SJCRH30 (cell line): ENCODE measurements around the gene CCNL1. TPM values are rescaled to one million over a fixed set of nuclear protein-coding genes. Genes with fewer than 3 reads are reported as not detected.
"Not testable (repeated sequence)": the region's sequence is repeated elsewhere in the genome, so short reads cannot be mapped to it uniquely, and the experiment has no call there.

ENCODE experiments used
- DNase-seq, 2 experiments: peaks; one replicate each; pipeline ENCODE4 v3.0.0-alpha.2; 2015 to 2020
- H3K27ac ChIP-seq: fragments of 250-450 bp; sonication (Bioruptor Pico); 2 replicates; pipeline ENCODE4 v1.5.1; 2020; ENCODE audit warnings: mild to moderate bottlenecking, moderate library complexity
- H3K27me3 ChIP-seq: fragments of 250-450 bp; sonication (Bioruptor Pico); 2 replicates; pipeline ENCODE4 v1.5.1; 2020; ENCODE audit warnings: mild to moderate bottlenecking, moderate library complexity
- H3K36me3 ChIP-seq: fragments of 250-450 bp; sonication (Bioruptor Pico); 2 replicates; pipeline ENCODE4 v1.5.1; 2020; ENCODE audit warnings: mild to moderate bottlenecking, moderate library complexity
- H3K4me1 ChIP-seq: fragments of 250-450 bp; sonication (Bioruptor Pico); 2 replicates; pipeline ENCODE4 v1.5.1; 2020; ENCODE audit warnings: mild to moderate bottlenecking, moderate library complexity
- H3K4me3 ChIP-seq: fragments of 250-450 bp; sonication (Bioruptor Pico); 2 replicates; pipeline ENCODE4 v1.5.1; 2020; ENCODE audit warnings: mild to moderate bottlenecking, moderate library complexity
- H3K9me3 ChIP-seq: fragments of 250-450 bp; sonication (Bioruptor Pico); replicated peaks from 2 replicates; pipeline ENCODE4 v1.5.1; 2020; ENCODE audit warnings: mild to moderate bottlenecking, moderate library complexity
- total RNA-seq: library from RNA; depleted of rRNA; stranded (reverse); fragments of >200 nt; shearing (Covaris generic); gene quantifications from 2 replicates; pipeline ENCODE4 v1.2.3, GENCODE V29; 2014; rRNA removed

Gene CCNL1
- 91.2 and 112 TPM in 2 replicates for total RNA-seq

DNA sequence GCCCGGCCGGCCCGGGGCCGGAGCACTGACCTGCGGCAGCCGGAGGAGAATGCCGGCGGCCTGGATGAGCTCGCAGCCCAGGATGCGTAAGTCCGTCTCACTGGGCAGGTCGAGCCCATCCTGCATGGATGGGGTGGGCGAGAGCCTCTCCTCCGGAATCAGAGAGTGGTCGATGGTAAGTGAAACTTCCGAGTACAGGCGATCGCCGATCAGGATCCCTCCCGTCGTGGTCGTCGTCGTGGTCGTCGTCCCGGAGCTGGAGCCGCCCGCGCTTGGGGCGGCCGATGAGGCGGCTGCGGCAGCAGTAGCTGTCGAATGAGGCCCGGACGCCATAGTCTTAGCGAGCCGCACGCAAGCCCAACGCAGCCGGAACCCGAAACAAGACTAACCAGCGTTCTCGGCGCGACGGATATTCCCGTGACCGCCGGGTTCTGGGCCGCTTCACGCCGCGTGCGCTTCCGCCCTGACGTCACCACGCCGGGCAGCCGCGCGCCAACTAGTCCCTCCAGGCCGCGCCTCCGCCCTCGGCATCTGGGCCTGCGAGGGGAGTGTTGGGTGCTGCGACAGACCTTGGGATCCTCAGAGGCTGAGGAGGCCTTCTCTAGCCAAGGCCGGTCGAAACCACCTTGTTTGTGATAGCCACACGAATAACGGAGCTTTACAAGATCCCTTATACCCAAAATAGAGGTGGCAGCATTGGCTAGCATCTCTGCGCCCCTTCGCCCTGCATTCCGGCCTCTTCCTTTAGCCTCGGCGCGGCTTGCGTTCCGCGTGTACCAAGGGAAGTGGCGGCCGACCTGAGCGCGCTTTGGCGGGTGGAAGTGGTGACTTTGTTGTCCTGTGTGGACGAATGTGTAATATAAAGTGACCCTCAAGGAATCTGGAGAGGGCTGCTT is at the start of gene CCNL1:
TSS of gene CCNL1 (minus strand) at position 386 of the 896 bp plus-strand sequence. CDS start at position 333, 53 bp downstream.
- Histone ChIP-seq H3K4me3 (peak within 1 kb of the TSS; percentile 75), H3K9me3 (no peaks in the 10 kb centered on the region), H3K4me1 (peaks cover 9% of the 10 kb centered on the region; the same call in 1 of the 2 replicates), H3K27ac (peak within 1 kb of the TSS; percentile 99), H3K27me3 (no peaks in the 10 kb centered on the region), H3K36me3 (peaks cover 42% of the 10 kb centered on the region)
- DNase-seq, result peak; percentile 91 to 94

DNA sequence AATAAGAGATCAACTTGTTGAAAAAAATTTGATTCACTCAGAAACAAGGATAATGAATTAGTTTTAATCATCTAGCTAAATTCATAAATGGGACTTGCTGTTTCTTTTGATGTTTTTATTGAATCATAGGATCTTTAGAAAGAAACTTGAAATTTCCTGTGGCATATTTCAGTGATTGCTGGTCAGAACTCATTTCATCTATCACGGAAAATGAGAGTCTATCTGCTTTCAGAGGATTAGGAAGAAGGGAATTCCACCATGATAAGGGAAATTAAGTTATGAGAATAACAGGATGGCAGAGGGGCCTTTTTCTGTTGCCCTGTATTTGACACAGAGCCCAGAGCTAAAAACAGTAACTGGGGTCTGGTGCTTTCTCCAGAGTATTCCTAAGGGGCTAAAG is 44.9 kb upstream of the CCNL1 start:
- H3K9me3 ChIP-seq, result no peaks in the 10 kb centered on the region
- no peaks in the 10 kb centered on the region; the same call in 1 of the 2 replicates for H3K27me3 ChIP-seq
- no peak overlapping the region for H3K4me3 ChIP-seq
- H3K36me3 ChIP-seq, result no peaks in the 10 kb centered on the region
- H3K27ac ChIP-seq, result no peak overlapping the region
- no peaks in the 10 kb centered on the region for H3K4me1 ChIP-seq
- DNase-seq, result no peak

DNA sequence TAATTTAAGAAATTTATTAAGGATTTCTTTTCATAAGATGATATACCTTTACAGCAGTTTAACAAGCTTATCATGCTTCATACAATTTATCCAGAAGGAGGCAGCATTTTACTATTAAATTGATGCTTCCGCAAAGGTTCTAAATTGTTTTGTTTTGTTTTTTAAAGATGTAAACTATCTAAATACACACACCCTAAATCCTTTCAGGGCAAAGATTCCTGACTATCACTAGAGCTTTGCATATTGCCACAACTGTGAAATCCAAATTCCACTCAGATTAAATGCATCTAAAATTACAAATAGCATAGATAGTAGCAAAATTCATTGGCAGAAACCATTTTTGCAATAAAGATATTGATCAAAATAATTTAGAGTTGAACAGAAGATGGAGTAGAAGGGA is 44.5 kb upstream of the CCNL1 start:
- no peaks in the 10 kb centered on the region; the same call in 1 of the 2 replicates for H3K27me3 ChIP-seq
- peak in 1 of 2 experiments; percentile 17 for DNase-seq
- no peaks in the 10 kb centered on the region for H3K4me1 ChIP-seq
- no peak overlapping the region for H3K4me3 ChIP-seq
- H3K9me3 ChIP-seq, result no peaks in the 10 kb centered on the region
- no peaks in the 10 kb centered on the region for H3K36me3 ChIP-seq
- no peak overlapping the region for H3K27ac ChIP-seq

DNA sequence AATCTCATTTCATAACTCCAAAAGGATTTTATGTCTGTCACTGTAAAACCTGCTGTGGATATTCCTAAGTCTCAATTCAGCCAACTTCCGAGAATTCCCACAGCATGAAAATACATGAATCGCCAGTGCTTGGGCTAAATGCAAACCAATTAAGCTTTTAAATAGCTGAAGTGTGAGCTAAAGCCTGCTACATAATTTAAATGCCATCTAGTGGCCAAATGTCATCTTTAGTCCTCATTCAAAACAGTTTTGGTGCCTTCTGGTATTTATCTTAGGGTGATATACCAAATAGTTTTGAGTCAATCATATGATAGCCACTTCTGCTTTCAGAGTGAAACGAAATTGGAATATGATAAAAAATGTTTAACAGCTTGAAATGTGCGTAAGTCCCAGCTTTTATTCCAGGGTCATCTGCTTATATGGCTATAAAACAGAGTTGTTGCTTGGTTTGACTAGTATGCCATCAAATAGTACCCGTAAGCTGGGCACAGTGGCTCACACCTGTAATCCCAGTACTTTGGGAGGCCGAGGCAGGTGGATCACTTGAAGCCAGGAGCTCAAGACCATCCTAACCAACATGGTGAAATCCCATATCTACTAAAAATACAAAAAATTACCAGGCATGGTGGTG is 41.8 kb upstream of the CCNL1 start:
- Histone ChIP-seq H3K27ac (no peak overlapping the region), H3K4me1 (no peaks in the 10 kb centered on the region), H3K27me3 (no peaks in the 10 kb centered on the region; the same call in 1 of the 2 replicates), H3K9me3 (no peaks in the 10 kb centered on the region), H3K4me3 (no peak overlapping the region), H3K36me3 (no peaks in the 10 kb centered on the region)
- DNase-seq, result peak in 1 of 2 experiments; percentile 32

DNA sequence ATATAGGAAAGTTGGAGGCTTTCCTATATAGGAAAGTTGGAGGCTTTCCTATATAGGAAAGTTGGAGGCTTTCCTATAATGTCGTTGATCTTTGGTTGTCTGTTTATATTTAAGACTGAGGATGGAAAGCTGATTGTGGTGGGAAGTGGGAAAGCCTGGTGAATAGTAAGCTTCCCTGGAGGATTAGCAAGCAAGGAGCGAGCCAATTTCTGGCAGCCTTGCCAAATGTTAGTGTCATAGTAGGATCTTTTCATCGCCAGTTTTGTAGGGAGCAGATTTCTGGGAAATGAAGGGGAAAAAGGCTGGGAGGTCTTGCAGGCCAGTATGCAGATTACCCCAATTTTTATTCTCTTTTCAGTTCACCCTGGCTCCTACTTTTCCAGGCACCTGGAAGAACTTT is 39.9 kb upstream of the CCNL1 start:
- DNase-seq, result no peak
- H3K4me3 ChIP-seq, result no peak overlapping the region
- no peaks in the 10 kb centered on the region for H3K4me1 ChIP-seq
- no peaks in the 10 kb centered on the region for H3K36me3 ChIP-seq
- no peak overlapping the region for H3K27ac ChIP-seq
- H3K27me3 ChIP-seq, result no peaks in the 10 kb centered on the region; the same call in 1 of the 2 replicates
- no peaks in the 10 kb centered on the region for H3K9me3 ChIP-seq

DNA sequence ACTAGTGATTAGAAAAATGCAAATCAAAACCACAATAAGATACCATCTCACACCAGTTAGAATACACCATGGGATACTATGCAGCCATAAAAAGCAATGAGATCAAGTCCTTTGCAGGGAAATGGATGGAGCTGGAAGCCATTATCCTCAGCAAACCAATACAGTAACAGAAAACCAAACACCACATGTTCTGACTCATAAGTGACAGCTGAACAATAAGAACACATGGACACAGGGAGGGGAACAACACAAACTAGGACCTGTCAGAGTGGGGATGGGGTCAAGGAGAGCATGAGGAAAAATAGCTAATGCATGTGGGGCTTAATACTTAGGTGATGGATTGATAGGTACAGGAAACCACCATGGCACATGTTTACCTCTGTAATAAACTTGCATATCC is 36.0 kb upstream of the CCNL1 start:
- H3K27ac ChIP-seq, result no peak overlapping the region
- no peak for DNase-seq
- H3K36me3 ChIP-seq, result no peaks in the 10 kb centered on the region
- H3K4me3 ChIP-seq, result no peak overlapping the region
- H3K9me3 ChIP-seq, result no peaks in the 10 kb centered on the region
- no peaks in the 10 kb centered on the region for H3K4me1 ChIP-seq
- no peaks in the 10 kb centered on the region for H3K27me3 ChIP-seq

DNA sequence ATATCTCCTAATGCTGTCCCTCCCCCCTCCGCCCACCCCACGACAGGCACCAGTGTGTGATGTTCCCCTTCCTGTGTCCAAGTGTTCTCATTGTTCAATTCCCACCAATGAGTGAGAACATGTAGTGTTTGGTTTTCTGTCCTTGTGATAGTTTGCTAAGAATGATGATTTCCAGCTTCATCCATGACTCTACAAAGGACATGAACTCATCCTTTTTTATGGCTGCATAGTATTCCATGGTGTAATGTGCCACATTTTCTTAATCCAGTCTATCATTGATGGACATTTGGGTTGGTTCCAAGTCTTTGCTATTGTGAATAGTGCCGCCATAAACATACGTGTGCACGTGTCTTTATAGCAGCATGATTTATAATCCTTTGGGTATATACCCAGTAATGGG is 31.2 kb upstream of the CCNL1 start:
- not testable (repeated sequence) for DNase-seq, H3K4me1 ChIP-seq, H3K27me3 ChIP-seq, H3K9me3 ChIP-seq, H3K27ac ChIP-seq, H3K36me3 ChIP-seq, H3K4me3 ChIP-seq

DNA sequence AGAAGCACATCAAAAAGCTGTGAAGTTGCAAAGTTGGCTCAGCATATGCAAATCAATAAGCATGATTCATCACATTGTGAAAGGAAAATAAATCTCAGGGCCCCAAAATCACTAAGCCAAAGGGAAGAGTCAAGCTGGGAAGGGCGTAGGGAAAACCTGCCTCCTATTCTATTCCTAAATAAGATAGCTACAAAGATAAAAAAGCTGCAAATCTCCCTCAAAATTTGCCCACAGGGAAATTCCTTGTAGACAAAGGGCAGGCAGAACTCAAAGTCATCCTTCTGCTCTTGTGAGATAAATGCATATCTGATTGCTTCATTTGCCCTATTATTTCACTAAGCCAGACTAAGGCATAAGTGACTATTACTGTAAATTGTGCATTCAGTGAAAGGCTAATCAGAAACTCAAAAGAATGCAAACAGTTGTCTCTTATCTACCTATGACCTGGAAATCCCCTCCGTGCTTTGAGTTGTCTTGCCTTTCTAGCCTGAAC is 30.5 kb upstream of the CCNL1 start:
- no peak overlapping the region for H3K27ac ChIP-seq
- peaks cover 3% of the 10 kb centered on the region; the same call in 1 of the 2 replicates for H3K9me3 ChIP-seq
- no peak overlapping the region for H3K4me3 ChIP-seq
- no peak for DNase-seq
- H3K36me3 ChIP-seq, result no peaks in the 10 kb centered on the region
- no peaks in the 10 kb centered on the region for H3K27me3 ChIP-seq
- no peaks in the 10 kb centered on the region for H3K4me1 ChIP-seq

DNA sequence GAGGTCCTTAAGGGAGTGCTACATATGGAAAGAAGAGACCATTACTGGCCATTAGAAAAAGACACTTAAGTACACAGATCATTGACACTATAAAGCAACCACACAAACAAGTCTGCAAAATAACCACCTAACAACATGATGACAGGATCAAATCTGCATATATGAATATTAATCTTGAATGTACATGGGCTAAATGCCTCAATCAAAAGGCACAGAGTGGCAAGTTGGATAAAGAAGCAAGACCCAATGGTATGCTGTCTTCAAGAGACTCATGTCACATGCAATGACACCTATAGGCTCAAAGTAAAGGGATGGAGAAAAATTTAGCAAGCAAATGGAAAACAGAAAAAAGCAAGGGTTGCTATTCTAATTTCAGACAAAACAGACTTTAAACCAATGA is 28.4 kb upstream of the CCNL1 start:
- no peak for DNase-seq
- no peaks in the 10 kb centered on the region for H3K27me3 ChIP-seq
- H3K4me1 ChIP-seq, result no peaks in the 10 kb centered on the region
- peaks cover 3% of the 10 kb centered on the region; the same call in 1 of the 2 replicates for H3K9me3 ChIP-seq
- H3K36me3 ChIP-seq, result no peaks in the 10 kb centered on the region
- no peak overlapping the region for H3K4me3 ChIP-seq
- no peak overlapping the region for H3K27ac ChIP-seq

DNA sequence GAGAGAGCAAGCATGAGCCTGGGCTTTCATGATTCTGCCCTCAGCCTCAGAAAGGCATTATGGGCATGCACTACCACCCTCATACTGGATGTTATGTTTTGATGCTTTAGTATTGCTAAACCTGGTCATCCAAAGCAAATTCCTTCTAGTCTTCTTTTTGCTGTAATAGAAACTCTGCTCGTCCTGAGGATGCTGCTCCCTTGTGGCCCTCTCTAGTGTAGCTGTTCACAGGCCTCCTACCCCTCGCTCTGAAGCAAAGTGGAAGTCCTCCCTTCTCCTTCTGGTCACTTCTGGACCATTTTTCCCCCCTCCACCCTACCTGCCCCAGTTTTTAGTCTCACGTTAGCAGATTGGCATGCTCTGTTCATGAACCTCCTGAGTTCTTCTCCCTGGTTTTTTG is 22.9 kb upstream of the CCNL1 start:
- Histone ChIP-seq H3K36me3 (no peaks in the 10 kb centered on the region), H3K27me3 (no peaks in the 10 kb centered on the region), H3K9me3 (peaks cover 3% of the 10 kb centered on the region; the same call in 1 of the 2 replicates), H3K4me1 (no peaks in the 10 kb centered on the region), H3K27ac (no peak overlapping the region), H3K4me3 (no peak overlapping the region)
- DNase-seq, result no peak

DNA sequence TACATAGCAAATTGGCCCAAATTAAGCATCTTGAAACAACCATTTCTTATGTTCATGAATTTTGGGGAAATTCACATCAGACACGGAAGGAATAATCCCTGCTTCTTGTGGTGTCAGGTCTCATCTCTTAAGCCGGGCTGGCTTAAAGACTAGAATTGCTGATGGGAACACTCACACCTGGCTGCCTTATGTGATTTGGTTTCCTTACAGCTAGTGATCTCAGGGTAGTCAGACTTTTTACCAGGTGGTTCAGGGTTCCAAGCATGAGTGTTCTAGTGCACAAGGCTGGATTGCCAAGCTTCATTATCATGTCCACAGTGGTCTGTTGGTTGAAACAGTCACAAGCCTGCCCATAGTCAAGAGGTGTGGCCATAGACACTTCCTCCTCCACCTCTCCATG is 20.3 kb upstream of the CCNL1 start:
- no peaks in the 10 kb centered on the region for H3K9me3 ChIP-seq

DNA sequence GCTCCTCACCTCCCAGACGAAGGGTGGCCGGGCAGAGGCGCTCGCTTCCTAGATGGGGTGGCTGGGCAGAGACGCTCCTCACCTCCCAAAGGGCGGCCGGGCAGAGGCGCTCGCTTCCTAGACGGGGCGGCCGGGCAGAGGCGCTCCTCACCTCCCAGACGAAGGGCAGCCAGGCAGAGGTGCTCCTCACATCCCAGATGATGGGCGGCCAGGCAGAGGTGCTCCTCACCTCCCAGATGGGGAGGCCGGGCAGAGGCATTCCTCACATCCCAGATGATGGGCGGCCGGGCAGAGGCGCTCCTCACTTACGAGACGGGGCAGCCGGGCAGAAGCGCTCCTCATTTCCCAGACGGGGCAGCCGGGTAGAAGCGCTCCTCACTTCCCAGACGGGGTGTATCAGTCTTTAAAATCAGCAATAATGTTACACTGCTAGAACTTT is 19.4 kb upstream of the CCNL1 start:
- Histone ChIP-seq H3K4me3 (no peak overlapping the region), H3K27ac (no peak overlapping the region), H3K4me1 (no peaks in the 10 kb centered on the region), H3K27me3 (no peaks in the 10 kb centered on the region), H3K36me3 (0 out of 2 replicates have a peak, but pooled peaks cover 3% of the 10 kb centered on the region), H3K9me3 (no peaks in the 10 kb centered on the region)
- no peak for DNase-seq

More for the DNA sequence above, 20.3 kb upstream of the CCNL1 start:
- Histone ChIP-seq H3K4me1 (no peaks in the 10 kb centered on the region), H3K36me3 (0 out of 2 replicates have a peak, but pooled peaks cover 3% of the 10 kb centered on the region), H3K27ac (no peak overlapping the region), H3K27me3 (no peaks in the 10 kb centered on the region), H3K4me3 (no peak overlapping the region)
- no peak for DNase-seq

DNA sequence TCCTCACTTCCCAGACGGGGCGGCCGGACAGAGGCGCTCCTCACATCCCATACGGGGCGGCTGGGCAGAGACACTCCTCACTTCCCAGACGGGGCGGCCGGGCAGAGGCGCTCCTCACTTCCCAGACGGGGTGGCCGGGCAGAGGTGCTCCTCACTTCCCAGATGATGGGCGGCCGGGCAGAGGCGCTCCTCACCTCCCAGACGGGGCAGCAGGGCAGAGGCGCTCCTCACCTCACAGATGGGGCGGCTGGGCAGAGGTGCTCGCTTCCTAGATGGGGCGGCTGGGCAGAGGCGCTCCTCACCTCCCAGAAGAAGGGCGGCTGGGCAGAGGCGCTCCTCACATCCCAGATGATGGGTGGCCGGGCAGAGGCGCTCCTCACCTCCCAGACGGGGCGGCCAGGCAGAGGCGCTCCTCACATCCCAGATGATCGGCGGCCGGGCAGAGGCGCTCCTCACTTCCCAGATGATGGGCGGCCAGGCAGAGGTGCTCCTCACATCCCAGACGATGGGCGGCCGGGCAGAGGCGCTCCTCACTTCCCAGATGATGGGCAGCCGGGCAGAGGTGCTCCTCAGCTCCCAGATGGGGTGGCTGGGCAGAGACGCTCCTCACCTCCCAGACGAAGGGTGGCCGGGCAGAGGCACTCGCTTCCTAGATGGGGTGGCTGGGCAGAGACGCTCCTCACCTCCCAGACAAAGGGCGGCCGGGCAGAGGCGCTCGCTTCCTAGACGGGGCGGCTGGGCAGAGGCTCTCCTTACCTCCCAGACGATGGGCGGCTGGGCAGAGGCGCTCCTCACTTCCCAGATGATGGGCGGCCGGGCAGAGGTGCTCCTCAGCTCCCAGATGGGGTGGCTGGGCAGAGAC is 18.8 kb upstream of the CCNL1 start:
- H3K4me3 ChIP-seq, H3K27ac ChIP-seq, H3K9me3 ChIP-seq, H3K36me3 ChIP-seq, H3K27me3 ChIP-seq, DNase-seq, H3K4me1 ChIP-seq: not testable (repeated sequence)

DNA sequence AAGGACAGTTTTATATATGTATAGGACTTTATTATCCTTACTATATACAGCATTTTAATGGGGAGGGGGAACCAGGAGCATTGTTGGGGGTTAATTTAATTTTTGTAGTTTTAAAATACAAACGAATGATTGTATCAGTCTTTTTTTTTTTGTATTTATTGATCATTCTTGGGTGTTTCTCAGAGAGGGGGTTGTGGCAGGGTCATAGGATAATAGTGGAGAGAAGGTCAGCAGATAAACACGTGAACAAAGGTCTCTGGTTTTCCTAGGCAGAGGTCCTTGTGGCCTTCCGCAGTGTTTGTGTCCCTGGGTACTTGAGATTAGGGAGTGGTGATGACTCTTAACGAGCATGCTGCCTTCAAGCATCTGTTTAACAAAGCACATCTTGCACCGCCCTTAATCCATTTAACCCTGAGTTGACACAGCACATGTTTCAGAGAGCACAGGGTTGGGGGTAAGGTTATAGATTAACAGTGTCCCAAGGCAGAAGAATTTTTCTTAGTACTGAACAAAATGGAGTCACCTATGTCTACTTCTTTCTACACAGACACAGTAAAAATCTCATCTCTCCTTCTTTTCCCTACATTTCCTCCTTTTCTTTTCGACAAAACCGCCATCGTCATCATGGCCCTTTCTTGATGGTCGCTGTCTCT is 18.0 kb upstream of the CCNL1 start:
- not testable (repeated sequence) for H3K4me3 ChIP-seq, H3K9me3 ChIP-seq, DNase-seq, H3K27ac ChIP-seq, H3K27me3 ChIP-seq, H3K4me1 ChIP-seq, H3K36me3 ChIP-seq
